HEK293 (cell line): ENCODE data around the gene LRRC57.

ENCODE experiments used
- CTCF ChIA-PET: fragments of 350-600 bp; formaldehyde crosslinking; extraction: SDS; loops from one replicate; lab custom pipeline; 2021; ENCODE audit warnings: antibody characterized with exemption; lab: Yijun Ruan, JAX
- POLR2A ChIA-PET: fragments of 300-600 bp; formaldehyde crosslinking; extraction: SDS; loops from one replicate; lab custom pipeline; 2020; ENCODE audit warnings: antibody characterized with exemption, inconsistent platforms; lab: Yijun Ruan, JAX
- H3K27ac ChIP-seq: fragments of 200-500 bp; sonication (Bioruptor generic); 2 replicates; pipeline ENCODE4 v1.5.1; 2014; ENCODE audit warnings: low read depth, low read length, control low read depth, inconsistent platforms; ENCODE audit errors: extremely low read depth
- H3K36me3 ChIP-seq, 2 experiments: fragments of 200-500 bp in 1 of 2; sonication (Bioruptor generic) in 1 of 2; 1 replicate in 1 of 2; 2 replicates in 1 of 2; pipeline ENCODE4 v1.5.1; 2014 to 2017; ENCODE audit warnings: inconsistent platforms in 2 of 2, low read length in 2 of 2; ENCODE audit not compliant: control insufficient read depth in 2 of 2, insufficient read depth in 1 of 2
- H3K4me1 ChIP-seq: fragments of 200-500 bp; sonication (Bioruptor generic); 2 replicates; pipeline ENCODE4 v1.5.1; 2014; ENCODE audit warnings: mild to moderate bottlenecking, low read length, inconsistent platforms; ENCODE audit not compliant: control insufficient read depth, insufficient read depth
- H3K4me3 ChIP-seq: 2 replicates; pipeline ENCODE4 v1.5.1; 2011; ENCODE audit warnings: low read depth, mild to moderate bottlenecking, control low read depth, low read length, moderate library complexity
- H3K9me3 ChIP-seq: fragments of 200-500 bp; sonication (Bioruptor generic); 2 replicates; pipeline ENCODE4 v1.5.1; 2014; ENCODE audit warnings: low read depth, low read length, inconsistent platforms; ENCODE audit not compliant: control insufficient read depth, insufficient read depth
- ATF2 ChIP-seq: fragments of 450-650 bp; formaldehyde crosslinking; IDR thresholded peaks from 2 replicates; pipeline ENCODE4 v1.5.1; 2016; ENCODE audit warnings: missing biosample characterization, missing genetic modification characterization, low read depth
- FEZF1 ChIP-seq: fragments of 450-650 bp; formaldehyde crosslinking; IDR thresholded peaks from 2 replicates; pipeline ENCODE4 v1.5.1; 2016; ENCODE audit warnings: missing biosample characterization, missing genetic modification characterization
- MYNN ChIP-seq: fragments of 450-650 bp; formaldehyde crosslinking; IDR thresholded peaks from 2 replicates; pipeline ENCODE4 v1.5.1; 2016; ENCODE audit warnings: missing biosample characterization, missing genetic modification characterization, borderline replicate concordance
- OVOL3 ChIP-seq: fragments of 450-650 bp; formaldehyde crosslinking; IDR thresholded peaks from 2 replicates; pipeline ENCODE4 v1.5.1; 2016; ENCODE audit warnings: missing biosample characterization, missing genetic modification characterization
- PRDM10 ChIP-seq: fragments of 450-650 bp; formaldehyde crosslinking; IDR thresholded peaks from 2 replicates; pipeline ENCODE4 v1.5.1; 2016; ENCODE audit warnings: missing biosample characterization, missing genetic modification characterization
- WT1 ChIP-seq: fragments of 450-650 bp; formaldehyde crosslinking; IDR thresholded peaks from 2 replicates; pipeline ENCODE4 v1.5.1; 2016; ENCODE audit warnings: missing biosample characterization, missing genetic modification characterization
- ZBTB49 ChIP-seq: fragments of 450-650 bp; formaldehyde crosslinking; IDR thresholded peaks from 2 replicates; pipeline ENCODE4 v1.5.1; 2016; ENCODE audit warnings: missing biosample characterization, missing genetic modification characterization, low read depth
- ZFP41 ChIP-seq: fragments of 450-650 bp; formaldehyde crosslinking; IDR thresholded peaks from 2 replicates; pipeline ENCODE4 v1.5.1; 2016; ENCODE audit warnings: missing biosample characterization, missing genetic modification characterization, borderline replicate concordance
- ZIC2 ChIP-seq: fragments of 450-650 bp; formaldehyde crosslinking; IDR thresholded peaks from 2 replicates; pipeline ENCODE4 v1.5.1; 2016; ENCODE audit warnings: missing biosample characterization, missing genetic modification characterization
- ZNF132 ChIP-seq: fragments of 450-650 bp; formaldehyde crosslinking; IDR thresholded peaks from 2 replicates; pipeline ENCODE4 v1.5.1; 2017; ENCODE audit warnings: missing biosample characterization, missing genetic modification characterization, borderline replicate concordance
- ZNF155 ChIP-seq: fragments of 450-650 bp; formaldehyde crosslinking; IDR thresholded peaks from 2 replicates; pipeline ENCODE4 v1.5.1; 2016; ENCODE audit warnings: missing biosample characterization, missing genetic modification characterization
- ZNF174 ChIP-seq: fragments of 450-650 bp; formaldehyde crosslinking; IDR thresholded peaks from 2 replicates; pipeline ENCODE4 v1.5.0; 2017; ENCODE audit warnings: missing biosample characterization, mild to moderate bottlenecking, missing genetic modification characterization
- ZNF18 ChIP-seq: fragments of 450-650 bp; formaldehyde crosslinking; IDR thresholded peaks from 2 replicates; pipeline ENCODE4 v1.5.1; 2016; ENCODE audit warnings: missing biosample characterization, missing genetic modification characterization
- ZNF19 ChIP-seq: fragments of 450-650 bp; formaldehyde crosslinking; IDR thresholded peaks from 2 replicates; pipeline ENCODE4; 2016; ENCODE audit warnings: missing biosample characterization, missing genetic modification characterization, low read depth
- ZNF2 ChIP-seq: fragments of 450-650 bp; formaldehyde crosslinking; IDR thresholded peaks from 2 replicates; pipeline ENCODE4 v1.5.1; 2016; ENCODE audit warnings: missing biosample characterization, missing genetic modification characterization
- ZNF23 ChIP-seq: fragments of 450-650 bp; formaldehyde crosslinking; IDR thresholded peaks from 2 replicates; pipeline ENCODE4 v1.5.1; 2016; ENCODE audit warnings: missing biosample characterization, missing genetic modification characterization, borderline replicate concordance
- ZNF292 ChIP-seq: fragments of 450-650 bp; formaldehyde crosslinking; IDR thresholded peaks from 2 replicates; pipeline ENCODE4 v1.5.1; 2016; ENCODE audit warnings: low read depth, missing biosample characterization, missing genetic modification characterization, borderline replicate concordance
- ZNF350 ChIP-seq: fragments of 450-650 bp; formaldehyde crosslinking; IDR thresholded peaks from 2 replicates; pipeline ENCODE4 v1.5.0; 2017; ENCODE audit warnings: missing biosample characterization, mild to moderate bottlenecking, missing genetic modification characterization
- ZNF423 ChIP-seq: fragments of 450-650 bp; formaldehyde crosslinking; IDR thresholded peaks from 2 replicates; pipeline ENCODE4 v1.5.1; 2016; ENCODE audit warnings: missing biosample characterization, missing genetic modification characterization
- ZNF473 ChIP-seq: fragments of 450-650 bp; formaldehyde crosslinking; IDR thresholded peaks from 2 replicates; pipeline ENCODE4 v1.5.1; 2017; ENCODE audit warnings: missing biosample characterization, missing genetic modification characterization
- ZNF501 ChIP-seq: fragments of 450-650 bp; formaldehyde crosslinking; IDR thresholded peaks from 2 replicates; pipeline ENCODE4 v1.5.1; 2016; ENCODE audit warnings: missing biosample characterization, missing genetic modification characterization
- ZNF660 ChIP-seq: fragments of 450-650 bp; IDR thresholded peaks from 2 replicates; pipeline ENCODE4 v1.5.1; 2018; ENCODE audit warnings: missing biosample characterization, mild to moderate bottlenecking, missing genetic modification characterization
- ZNF701 ChIP-seq: fragments of 450-650 bp; formaldehyde crosslinking; IDR thresholded peaks from 2 replicates; pipeline ENCODE4 v1.5.1; 2016; ENCODE audit warnings: missing biosample characterization, missing genetic modification characterization

The LRRC57 gene

GRCh38 chr15:42581272-42581730, 32.7 kb upstream of the LRRC57 start (continued):
- TF ChIP-seq ZNF2 (tag by site-specific recombination) (peak; percentile 32; the same call in 1 of the 2 replicates), ZNF660 (tag by site-specific recombination) (no peak), ZNF174 (tag by site-specific recombination) (no peak), WT1 (tag by site-specific recombination) (no peak), ZNF132 (tag by site-specific recombination) (no peak), ZNF423 (tag by site-specific recombination) (no peak), ATF2 (tag by site-specific recombination) (no peak), ZNF501 (tag by site-specific recombination) (no peak), OVOL3 (tag by site-specific recombination) (no peak)

GRCh38 chr15:42578984-42579537, 30.5 kb upstream of the LRRC57 start:
- ChIA-PET POLR2A (no interaction called here), CTCF (interaction anchor here (0.5 to 0.6 kb wide), 2 partner anchors 21 to 62 kb away, joined by 3 read pairs; no protein-coding TSS in a partner anchor)
- Histone ChIP-seq H3K36me3 (no peaks in the 10 kb centered on the region), H3K4me1 (peaks cover 5% of the 10 kb centered on the region), H3K4me3 (no peak overlapping the region), H3K27ac (no peak overlapping the region), H3K9me3 (no peaks in the 10 kb centered on the region)
- TF ChIP-seq ZBTB49 (tag by site-specific recombination): no peak
- no peak for TF ChIP-seq ZFP41 (tag by site-specific recombination)
- TF ChIP-seq ZNF132 (tag by site-specific recombination): no peak
- TF ChIP-seq ZNF292 (tag by site-specific recombination): no peak
- no peak for TF ChIP-seq ZIC2 (tag by site-specific recombination)
- peak; percentile 64 for TF ChIP-seq PRDM10 (tag by site-specific recombination)

GRCh38 chr15:42577514-42578031, 29.0 kb upstream of the LRRC57 start:
- Histone ChIP-seq H3K4me3 (no peak overlapping the region), H3K36me3 (no peaks in the 10 kb centered on the region), H3K27ac (no peak overlapping the region), H3K4me1 (peaks cover 3% of the 10 kb centered on the region), H3K9me3 (no peaks in the 10 kb centered on the region)
- ChIA-PET POLR2A (no interaction called here), CTCF (interaction anchor here (0.6 to 0.7 kb wide), 2 partner anchors 11 to 17 kb away, joined by 3 read pairs; no protein-coding TSS in a partner anchor)
- TF ChIP-seq ZFP41 (tag by site-specific recombination): no peak
- TF ChIP-seq ZIC2 (tag by site-specific recombination): peak; percentile 72
- peak; percentile 41; the same call in 1 of the 2 replicates for TF ChIP-seq ZNF18 (tag by site-specific recombination)
- TF ChIP-seq FEZF1 (tag by site-specific recombination): 0 out of 2 replicates have a peak, but pooled peaks have one; percentile 37
- no peak for TF ChIP-seq ZNF155 (tag by site-specific recombination)
- TF ChIP-seq ZNF19 (tag by site-specific recombination): no peak
- no peak for TF ChIP-seq ZNF701 (tag by site-specific recombination)
- no peak for TF ChIP-seq ZNF23 (tag by site-specific recombination)
- TF ChIP-seq ZNF473: no peak
- TF ChIP-seq MYNN: no peak
- no peak for TF ChIP-seq ZNF350 (tag by site-specific recombination)
- no peak for TF ChIP-seq WT1 (tag by site-specific recombination)
